GM12878 (cell line): ENCODE results near the gene MAP7.

Source experiments
- ATF7 ChIP-seq: fragments of 450-650 bp; IDR thresholded peaks from 2 replicates; pipeline ENCODE4 v1.6.1; 2016; ENCODE audit warnings: low read depth, mild to moderate bottlenecking
- CHD2 ChIP-seq: IDR thresholded peaks from 2 replicates; pipeline ENCODE4 v1.6.1; 2011; ENCODE audit warnings: low read depth, low read length, improper control_type of control experiment, borderline replicate concordance
- CHD4 ChIP-seq: fragments of 200-600 bp; sonication (generic); IDR thresholded peaks from 2 replicates; pipeline ENCODE4 v1.6.1; 2016; ENCODE audit warnings: mild to moderate bottlenecking
- ESRRA ChIP-seq: IDR thresholded peaks from 2 replicates; pipeline ENCODE4 v1.6.1; 2012; ENCODE audit warnings: mild to moderate bottlenecking, low read length, improper control_type of control experiment
- HDAC2 ChIP-seq: fragments of 200-600 bp; sonication (generic); IDR thresholded peaks from 2 replicates; pipeline ENCODE4 v1.6.1; 2017
- RAD21 ChIP-seq: IDR thresholded peaks from 2 replicates; pipeline ENCODE4 v1.6.1; 2011; ENCODE audit warnings: mild to moderate bottlenecking, low read depth, low read length, moderate library complexity; ENCODE audit not compliant: insufficient read depth
- TCF12 ChIP-seq: IDR thresholded peaks from 2 replicates; pipeline ENCODE4 v1.6.1; 2011; ENCODE audit warnings: low read depth, mild to moderate bottlenecking, low read length
- TF ChIP-seq, protein P1 (sequence below), 3 experiments: IDR thresholded peaks in 2 of 3; conservative IDR thresholded peaks in 1 of 3; 2 replicates each; pipeline ENCODE4 v1.5.1; 2011; ENCODE audit warnings: low read depth in 3 of 3, low read length in 3 of 3, mild to moderate bottlenecking in 3 of 3, control low read depth in 2 of 3, moderate library complexity in 2 of 3, inconsistent platforms in 1 of 3, mixed read lengths in 1 of 3; ENCODE audit not compliant: control insufficient read depth in 2 of 3, insufficient read depth in 1 of 3; ENCODE audit errors: extremely low read depth in 1 of 3
- TF ChIP-seq, protein P2 (sequence below): IDR thresholded peaks from 2 replicates; pipeline ENCODE4 v1.6.1; 2012; ENCODE audit warnings: low read length, inconsistent platforms

DNA sequence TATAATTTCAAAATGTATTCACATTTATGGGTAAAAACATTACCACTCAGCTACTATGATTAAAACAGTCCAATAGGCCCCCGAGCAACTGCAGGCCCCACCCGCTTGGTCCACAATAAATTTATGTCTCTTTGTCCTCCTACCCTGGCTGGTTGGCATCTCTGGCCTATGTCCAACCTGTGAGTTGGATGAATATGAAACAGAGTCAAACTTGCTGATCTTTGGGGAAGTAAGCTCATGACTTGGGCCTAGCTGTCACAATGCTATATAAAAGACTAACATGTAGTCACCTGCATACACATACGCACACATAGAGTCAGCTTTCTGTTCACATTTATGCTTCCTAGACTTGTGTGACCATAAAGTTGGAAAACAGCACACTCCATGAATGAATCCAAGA, 20.5 kb downstream of the MAP7 start:
- TF ChIP-seq, protein P1, sequence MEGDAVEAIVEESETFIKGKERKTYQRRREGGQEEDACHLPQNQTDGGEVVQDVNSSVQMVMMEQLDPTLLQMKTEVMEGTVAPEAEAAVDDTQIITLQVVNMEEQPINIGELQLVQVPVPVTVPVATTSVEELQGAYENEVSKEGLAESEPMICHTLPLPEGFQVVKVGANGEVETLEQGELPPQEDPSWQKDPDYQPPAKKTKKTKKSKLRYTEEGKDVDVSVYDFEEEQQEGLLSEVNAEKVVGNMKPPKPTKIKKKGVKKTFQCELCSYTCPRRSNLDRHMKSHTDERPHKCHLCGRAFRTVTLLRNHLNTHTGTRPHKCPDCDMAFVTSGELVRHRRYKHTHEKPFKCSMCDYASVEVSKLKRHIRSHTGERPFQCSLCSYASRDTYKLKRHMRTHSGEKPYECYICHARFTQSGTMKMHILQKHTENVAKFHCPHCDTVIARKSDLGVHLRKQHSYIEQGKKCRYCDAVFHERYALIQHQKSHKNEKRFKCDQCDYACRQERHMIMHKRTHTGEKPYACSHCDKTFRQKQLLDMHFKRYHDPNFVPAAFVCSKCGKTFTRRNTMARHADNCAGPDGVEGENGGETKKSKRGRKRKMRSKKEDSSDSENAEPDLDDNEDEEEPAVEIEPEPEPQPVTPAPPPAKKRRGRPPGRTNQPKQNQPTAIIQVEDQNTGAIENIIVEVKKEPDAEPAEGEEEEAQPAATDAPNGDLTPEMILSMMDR (IDR thresholded peaks at IDR 0.05 in 2 of 3, conservative IDR thresholded peaks at IDR 0.05 in 1 of 3; ENCODE audit: control insufficient read depth in 2 of 3, extremely low read depth in 1 of 3, insufficient read depth in 1 of 3, low read depth in 3 of 3, low read length in 3 of 3) = no peak
- TF ChIP-seq CHD2 (no peak), TCF12 (no peak), HDAC2 (no peak), CHD4 (no peak), RAD21 (no peak), ATF7 (no peak), ESRRA (no peak)
- TF ChIP-seq, protein P2, sequence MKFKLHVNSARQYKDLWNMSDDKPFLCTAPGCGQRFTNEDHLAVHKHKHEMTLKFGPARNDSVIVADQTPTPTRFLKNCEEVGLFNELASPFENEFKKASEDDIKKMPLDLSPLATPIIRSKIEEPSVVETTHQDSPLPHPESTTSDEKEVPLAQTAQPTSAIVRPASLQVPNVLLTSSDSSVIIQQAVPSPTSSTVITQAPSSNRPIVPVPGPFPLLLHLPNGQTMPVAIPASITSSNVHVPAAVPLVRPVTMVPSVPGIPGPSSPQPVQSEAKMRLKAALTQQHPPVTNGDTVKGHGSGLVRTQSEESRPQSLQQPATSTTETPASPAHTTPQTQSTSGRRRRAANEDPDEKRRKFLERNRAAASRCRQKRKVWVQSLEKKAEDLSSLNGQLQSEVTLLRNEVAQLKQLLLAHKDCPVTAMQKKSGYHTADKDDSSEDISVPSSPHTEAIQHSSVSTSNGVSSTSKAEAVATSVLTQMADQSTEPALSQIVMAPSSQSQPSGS = no peak
